NCI-H1417 treated with DMSO at 0.1 percent for 48 hours (cell line): ENCODE data around the gene FBXW8.

Source experiments
- DNase-seq: peaks from one replicate; lab custom pipeline; 2025; lab: John Stamatoyannopoulos, UW

Gene FBXW8

GRCh38 chr12:116910645-116911451, at the start of gene FBXW8:
Gene FBXW8, plus strand, starts transcription at chr12:116910950. Its CDS starts 88 bp downstream, at chr12:116911038.
- no peak for DNase-seq

GRCh38 chr12:116861320-116861719, 49.4 kb upstream of the FBXW8 start:
- DNase-seq: no peak

GRCh38 chr12:116862167-116862566, 48.6 kb upstream of the FBXW8 start:
- DNase-seq: no peak

- DNase-seq: no peak
These were observed 47.4 kb upstream of the FBXW8 start for GRCh38 chr12:116863275-116863767.

GRCh38 chr12:116864371-116865160, 46.2 kb upstream of the FBXW8 start:
- DNase-seq: no peak

- no peak for DNase-seq
These were observed 43.2 kb upstream of the FBXW8 start for GRCh38 chr12:116867523-116867922.

- no peak for DNase-seq
These were observed 40.4 kb upstream of the FBXW8 start for GRCh38 chr12:116870306-116870705.

GRCh38 chr12:116874324-116874995, 36.3 kb upstream of the FBXW8 start:
- no peak for DNase-seq

GRCh38 chr12:116876151-116876869, 34.4 kb upstream of the FBXW8 start:
- DNase-seq: no peak

- no peak for DNase-seq
These were observed 31.9 kb upstream of the FBXW8 start for GRCh38 chr12:116878567-116879508.

GRCh38 chr12:116879509-116880212, 31.1 kb upstream of the FBXW8 start:
- no peak for DNase-seq

- DNase-seq: no peak
These were observed 30.4 kb upstream of the FBXW8 start for GRCh38 chr12:116880213-116880816.

GRCh38 chr12:116880817-116881324, 29.9 kb upstream of the FBXW8 start:
- DNase-seq: no peak

GRCh38 chr12:116881325-116881876, 29.3 kb upstream of the FBXW8 start, which contains the start of gene HRK:
Gene HRK, minus strand, starts transcription at chr12:116881441. Its CDS starts 134 bp downstream, at chr12:116881307.
- DNase-seq: no peak

GRCh38 chr12:116881877-116882507, 28.8 kb upstream of the FBXW8 start:
- DNase-seq: no peak

GRCh38 chr12:116882742-116883141, 28.0 kb upstream of the FBXW8 start:
- DNase-seq: no peak

- no peak for DNase-seq
These were observed 25.9 kb upstream of the FBXW8 start for GRCh38 chr12:116884871-116885270.

GRCh38 chr12:116885491-116885890, 25.3 kb upstream of the FBXW8 start:
- DNase-seq: no peak
